HepG2 (cell line): ENCODE data around the gene PLRG1. TPM values are rescaled to one million over a fixed set of nuclear protein-coding genes. Genes with fewer than 3 reads are reported as not detected.

Experiments used
- ADNP ChIP-seq: sonication (generic); formaldehyde crosslinking; IDR thresholded peaks from 2 replicates; pipeline ENCODE4 v1.4.0; 2020; ENCODE audit warnings: missing genetic modification reagents
- ATF3 ChIP-seq: sonication (generic); formaldehyde crosslinking; IDR thresholded peaks from 2 replicates; pipeline ENCODE4 v1.4.0; 2020; ENCODE audit warnings: missing genetic modification reagents
- DRAP1 ChIP-seq: IDR thresholded peaks from 2 replicates; pipeline ENCODE4 v1.6.1; 2016; ENCODE audit warnings: missing genetic modification reagents, missing compliant biosample characterization
- HBP1 ChIP-seq: IDR thresholded peaks from 2 replicates; pipeline ENCODE4 v1.6.1; 2016; ENCODE audit warnings: low read depth, control low read depth
- IKZF1 ChIP-seq: fragments of 450-650 bp; IDR thresholded peaks from 2 replicates; pipeline ENCODE4 v1.7.1; 2016
- KLF12 ChIP-seq: sonication (generic); formaldehyde crosslinking; IDR thresholded peaks from 2 replicates; pipeline ENCODE4 v1.4.0; 2020; ENCODE audit warnings: missing genetic modification reagents, borderline replicate concordance
- MED1 ChIP-seq: sonication (generic); formaldehyde crosslinking; IDR thresholded peaks from 2 replicates; pipeline ENCODE4 v1.4.0; 2020; ENCODE audit warnings: missing genetic modification reagents
- NCOA1 ChIP-seq: sonication (generic); formaldehyde crosslinking; IDR thresholded peaks from 2 replicates; pipeline ENCODE4 v1.9.0; 2021; ENCODE audit warnings: missing genetic modification reagents
- NCOR1 ChIP-seq: fragments of 200-600 bp; sonication (generic); IDR thresholded peaks from 2 replicates; pipeline ENCODE4 v1.7.0; 2017; ENCODE audit warnings: antibody characterized with exemption, low read length, borderline replicate concordance
- NFRKB ChIP-seq: fragments of 450-650 bp; IDR thresholded peaks from 2 replicates; pipeline ENCODE4 v1.6.1; 2017
- POGK ChIP-seq: sonication (generic); formaldehyde crosslinking; conservative IDR thresholded peaks from 2 replicates; pipeline ENCODE4 v1.8.0; 2022; ENCODE audit warnings: mild to moderate bottlenecking, moderate library complexity, missing genetic modification reagents
- SIN3A ChIP-seq: IDR thresholded peaks from 2 replicates; pipeline ENCODE4 v1.6.1; 2011; ENCODE audit warnings: low read depth, mild to moderate bottlenecking, control low read depth, low read length, borderline replicate concordance
- SOX13 ChIP-seq, 3 experiments: fragments of 450-650 bp in 1 of 3; sonication (generic) in 1 of 3; formaldehyde crosslinking in 1 of 3; IDR thresholded peaks in 2 of 3; conservative IDR thresholded peaks in 1 of 3; 2 replicates each; pipeline versions ENCODE4 v1.5.0 to v1.6.1; 2016 to 2020; ENCODE audit warnings: antibody characterized with exemption in 1 of 3, mild to moderate bottlenecking in 1 of 3, missing compliant biosample characterization in 1 of 3, missing genetic modification reagents in 1 of 3, moderate library complexity in 1 of 3
- SUZ12 ChIP-seq: fragments of 150-350 bp; IDR thresholded peaks from 2 replicates; pipeline ENCODE4 v1.6.1; 2014; ENCODE audit warnings: low read depth, low read length
- TIGD3 ChIP-seq: sonication (generic); formaldehyde crosslinking; IDR thresholded peaks from 2 replicates; pipeline ENCODE4 v1.5.1; 2020; ENCODE audit warnings: mild to moderate bottlenecking, missing genetic modification reagents, borderline replicate concordance
- TP53 ChIP-seq: sonication (generic); formaldehyde crosslinking; conservative IDR thresholded peaks from 2 replicates; pipeline ENCODE4 v1.4.0; 2020; ENCODE audit warnings: missing genetic modification reagents
- TRIM24 ChIP-seq: sonication (generic); formaldehyde crosslinking; IDR thresholded peaks from 2 replicates; pipeline ENCODE4 v1.8.0; 2022; ENCODE audit warnings: mild to moderate bottlenecking, missing genetic modification reagents
- ZBTB14 ChIP-seq: sonication (generic); formaldehyde crosslinking; IDR thresholded peaks from 2 replicates; pipeline ENCODE4 v1.4.0; 2020; ENCODE audit warnings: missing genetic modification reagents
- ZNF12 ChIP-seq: sonication (generic); formaldehyde crosslinking; IDR thresholded peaks from 2 replicates; pipeline ENCODE4 v1.5.0; 2020; ENCODE audit warnings: missing genetic modification reagents
- ZNF234 ChIP-seq: sonication (generic); formaldehyde crosslinking; conservative IDR thresholded peaks from 2 replicates; pipeline ENCODE4 v1.5.1; 2020; ENCODE audit warnings: mild to moderate bottlenecking, missing genetic modification reagents
- ZNF460 ChIP-seq: sonication (generic); formaldehyde crosslinking; IDR thresholded peaks from 2 replicates; pipeline ENCODE4 v1.5.1; 2020; ENCODE audit warnings: missing genetic modification reagents, mild to moderate bottlenecking, borderline replicate concordance
- ZNF800 ChIP-seq: sonication (generic); formaldehyde crosslinking; IDR thresholded peaks from 2 replicates; pipeline ENCODE4 v1.4.0; 2020; ENCODE audit warnings: missing genetic modification reagents
- ZNF816 ChIP-seq: sonication (generic); formaldehyde crosslinking; IDR thresholded peaks from 2 replicates; pipeline ENCODE4 v1.8.0; 2022; ENCODE audit warnings: missing genetic modification reagents, mild to moderate bottlenecking, borderline replicate concordance
- polyA plus RNA-seq, 8 experiments: library from polyadenylated mRNA; depleted of rRNA in 3 of 8; stranded (reverse) in 7 of 8; unstranded in 1 of 8; fragments of >200 nt; fragmentation: Illumina TruSeq in 4 of 8; extraction: Trizol in 4 of 8; gene quantifications; 2 replicates each; pipeline versions ENCODE4 v1.2.1 to v1.2.3, GENCODE V29; 2011 to 2016; ENCODE audit warnings: low read depth in 4 of 8, missing spikeins in 1 of 8, mixed read lengths in 1 of 8; ENCODE audit not compliant: insufficient read depth in 1 of 8
- total RNA-seq, 5 experiments: library from RNA; depleted of rRNA; stranded (reverse); fragments of >200 nt; fragmentation: Illumina TruSeq; extraction: Trizol; gene quantifications; 2 replicates each; pipeline ENCODE4 v1.2.3, GENCODE V29; 2016; ENCODE audit warnings: low read depth in 1 of 5

Gene PLRG1
- total and polyA plus RNA-seq, 2 of the 13 experiments (the other 11 are each of a cell fraction or from before 2014, with no cell fraction given): 77.3 to 110 TPM

GRCh38 chr4:154577324-154577723 lies 27.1 kb upstream of the PLRG1 start (continued):
- TF ChIP-seq POGK (CRISPR knock-in tag) (no peak), NCOR1 (peak; percentile 87), ADNP (no peak), SOX13 (IDR thresholded peaks at IDR 0.05) (peak; percentile 85), SOX13 (CRISPR knock-in tag; conservative IDR thresholded peaks at IDR 0.05 in 1 of 2, IDR thresholded peaks at IDR 0.05 in 1 of 2) (peak in 1 of 2 experiments; percentile 98; a peak in 2 of 4 replicates), TP53 (no peak), HBP1 (no peak), NFRKB (no peak), ATF3 (CRISPR knock-in tag) (peak; percentile 49; the same call in 1 of the 2 replicates), NCOA1 (CRISPR knock-in tag) (no peak), ZNF460 (CRISPR knock-in tag) (no peak), ZNF234 (CRISPR knock-in tag) (no peak), SIN3A (no peak), ZNF800 (CRISPR knock-in tag) (no peak), KLF12 (no peak), ZBTB14 (CRISPR knock-in tag) (no peak), ZNF12 (peak; percentile 65), TIGD3 (CRISPR knock-in tag) (no peak), MED1 (CRISPR knock-in tag) (peak; percentile 95), SUZ12 (no peak), DRAP1 (peak; percentile 58; the same call in 1 of the 2 replicates), TRIM24 (CRISPR knock-in tag) (no peak), ZNF816 (CRISPR knock-in tag) (no peak), IKZF1 (no peak)
